Hepatic stellate cell (primary cell): ENCODE measurements around the gene PDLIM7.
"Not testable (repeated sequence)": the region's sequence is repeated elsewhere in the genome, so short reads cannot be mapped to it uniquely, and the experiment has no call there.

ENCODE experiments used
- DNase-seq: peaks from one replicate; pipeline ENCODE4 v3.0.0; 2011; ENCODE audit warnings: low spot score

The PDLIM7 gene, protein sequence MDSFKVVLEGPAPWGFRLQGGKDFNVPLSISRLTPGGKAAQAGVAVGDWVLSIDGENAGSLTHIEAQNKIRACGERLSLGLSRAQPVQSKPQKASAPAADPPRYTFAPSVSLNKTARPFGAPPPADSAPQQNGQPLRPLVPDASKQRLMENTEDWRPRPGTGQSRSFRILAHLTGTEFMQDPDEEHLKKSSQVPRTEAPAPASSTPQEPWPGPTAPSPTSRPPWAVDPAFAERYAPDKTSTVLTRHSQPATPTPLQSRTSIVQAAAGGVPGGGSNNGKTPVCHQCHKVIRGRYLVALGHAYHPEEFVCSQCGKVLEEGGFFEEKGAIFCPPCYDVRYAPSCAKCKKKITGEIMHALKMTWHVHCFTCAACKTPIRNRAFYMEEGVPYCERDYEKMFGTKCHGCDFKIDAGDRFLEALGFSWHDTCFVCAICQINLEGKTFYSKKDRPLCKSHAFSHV

DNA sequence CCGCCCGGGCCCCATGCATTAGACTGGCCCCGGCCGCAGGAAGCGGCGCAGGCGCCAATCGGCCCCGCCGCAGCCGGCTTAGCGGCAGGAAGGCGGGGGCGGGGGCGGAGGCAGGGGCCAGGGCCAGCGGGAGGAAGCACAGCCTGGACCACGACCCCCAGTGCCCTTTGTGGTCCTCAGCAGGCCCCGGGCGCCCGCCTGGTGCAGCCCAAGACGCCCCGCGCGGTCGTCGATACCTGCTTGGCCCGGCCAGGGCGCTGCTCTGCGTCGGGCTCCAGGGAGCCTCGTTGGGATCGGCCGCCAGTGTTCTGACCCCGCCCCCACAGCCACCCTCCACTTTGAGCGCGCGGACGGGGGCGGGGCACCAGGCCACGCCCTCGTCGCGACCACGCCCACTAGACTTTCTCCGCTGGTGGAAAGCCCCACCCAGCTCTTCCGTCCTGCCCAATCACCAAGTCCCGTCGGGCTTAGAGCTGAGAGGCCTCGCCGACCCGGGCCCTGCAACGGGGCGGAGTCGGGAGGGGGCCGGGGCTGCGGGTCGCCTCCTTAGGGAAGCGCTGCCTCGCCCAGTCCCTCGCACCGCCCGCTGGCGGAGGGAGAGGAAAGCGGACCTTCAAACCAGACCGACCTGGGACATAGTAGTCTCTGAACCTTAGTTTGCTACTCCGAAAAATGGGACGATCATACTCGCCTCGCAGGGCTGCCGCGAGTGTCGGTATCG, at the start of gene PDLIM7:
Gene PDLIM7 (minus strand): TSS at position 313 of the 721 bp plus-strand sequence. CDS start 1,092 bp downstream, outside the sequence.
- DNase-seq = peak; percentile 99

DNA sequence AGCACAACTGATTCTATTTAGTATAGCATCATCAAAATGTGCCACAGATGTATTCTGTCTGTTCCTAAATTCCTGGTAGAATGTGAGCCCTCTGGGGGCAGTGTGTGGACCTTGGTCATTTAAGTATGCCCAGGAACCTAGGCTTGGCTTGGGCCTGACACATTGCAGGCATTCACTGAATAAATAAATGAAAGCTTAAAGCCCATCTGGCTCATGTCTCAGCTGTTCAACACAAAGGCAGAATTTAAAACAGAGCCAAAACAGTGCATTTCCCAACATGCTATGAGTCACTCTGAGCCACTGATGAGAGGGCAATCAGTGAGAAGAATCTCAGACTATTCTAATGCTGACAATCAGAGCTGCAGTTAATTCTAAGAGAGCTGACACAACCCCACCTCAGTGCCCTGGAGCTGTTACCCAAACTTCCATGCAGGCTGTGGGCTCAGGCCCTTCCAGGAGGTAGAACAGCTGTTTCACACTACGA, 48.9 kb upstream of the PDLIM7 start:
- peak; percentile 88 for DNase-seq

DNA sequence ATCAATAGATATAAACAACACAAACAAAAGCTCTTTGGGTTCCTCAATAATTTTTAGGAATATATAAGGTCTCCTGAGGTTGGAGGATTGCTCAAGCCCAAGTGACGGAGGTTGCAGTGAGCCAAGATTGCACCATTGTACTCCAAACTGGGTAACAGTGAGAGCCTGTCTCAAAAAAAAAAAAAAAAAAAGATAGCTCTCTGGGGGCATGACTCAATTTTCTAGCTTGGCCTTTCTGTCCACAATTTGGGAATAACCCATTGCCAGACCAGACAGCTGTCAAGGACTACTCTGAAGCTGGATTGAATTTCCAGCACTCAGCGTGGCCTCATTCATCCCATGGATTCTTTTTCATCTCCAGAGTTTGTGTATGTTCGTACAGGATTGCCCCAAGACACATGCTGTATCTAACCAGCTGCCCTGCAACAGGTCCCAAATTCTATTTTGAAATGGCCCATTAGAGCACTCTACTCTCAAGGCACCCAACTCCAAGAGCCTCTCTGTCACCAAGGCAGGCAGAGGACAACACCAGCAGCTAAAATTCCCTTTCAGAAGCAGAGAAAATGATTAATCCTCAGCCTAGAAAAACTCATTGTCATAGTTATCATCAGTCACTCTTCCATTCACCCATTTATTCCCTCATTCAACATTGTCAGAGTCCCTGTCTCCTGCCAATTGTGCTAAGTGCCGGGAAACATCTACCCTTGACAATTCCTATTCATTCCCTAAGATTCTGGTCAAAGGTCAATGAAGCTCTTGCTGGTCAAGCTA, 48.3 kb upstream of the PDLIM7 start:
- peak; percentile 53 for DNase-seq

DNA sequence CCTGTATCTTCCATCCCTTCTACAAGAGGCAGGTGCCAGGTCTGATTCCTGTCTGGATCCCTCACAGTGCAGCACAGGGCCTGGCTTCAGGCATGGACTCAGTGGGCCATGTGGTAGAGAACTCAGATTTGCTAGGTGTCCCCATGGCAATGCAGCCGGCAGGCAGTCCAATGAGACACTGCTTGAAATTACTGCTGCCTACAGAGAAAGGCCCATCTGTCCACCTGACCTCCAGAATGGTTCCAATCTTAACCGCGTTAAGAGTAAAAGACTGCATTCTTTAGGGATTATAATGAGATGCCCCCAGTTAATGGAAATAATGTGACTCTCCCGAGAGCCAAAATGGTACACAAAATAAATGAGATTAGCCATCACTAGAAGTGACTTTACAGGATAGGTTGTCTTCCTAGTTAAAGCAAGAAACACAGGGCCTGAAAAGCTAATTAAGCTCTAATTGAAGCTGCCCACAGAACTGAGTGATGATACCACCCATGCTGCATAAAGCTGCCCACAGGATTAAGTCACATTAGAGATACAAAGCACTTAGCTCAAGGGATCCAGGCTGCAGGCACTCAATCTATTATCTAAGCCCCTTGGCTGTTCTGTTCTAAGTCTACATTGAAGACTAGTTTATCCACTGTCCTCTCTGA, 45.5 kb upstream of the PDLIM7 start:
- DNase-seq = no peak

DNA sequence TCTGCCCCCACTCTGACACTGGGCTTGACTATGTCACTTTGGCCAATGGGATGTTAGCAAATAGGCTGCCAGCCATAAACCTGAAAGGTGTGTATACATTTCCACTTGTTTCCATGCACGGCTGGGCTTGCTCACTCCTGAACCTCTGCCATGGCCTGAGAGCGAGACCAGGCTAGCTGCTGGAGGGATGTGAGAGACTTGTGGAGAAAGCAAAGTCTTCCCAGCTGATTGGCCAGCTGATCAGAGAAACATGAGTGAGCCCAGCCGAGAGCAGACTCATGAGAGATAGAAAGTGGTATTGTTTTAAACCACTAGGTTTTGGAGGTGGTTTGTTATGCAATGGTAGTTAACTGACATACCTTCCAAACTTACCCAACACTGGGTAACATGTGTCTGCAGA, 43.0 kb upstream of the PDLIM7 start:
- no peak for DNase-seq

DNA sequence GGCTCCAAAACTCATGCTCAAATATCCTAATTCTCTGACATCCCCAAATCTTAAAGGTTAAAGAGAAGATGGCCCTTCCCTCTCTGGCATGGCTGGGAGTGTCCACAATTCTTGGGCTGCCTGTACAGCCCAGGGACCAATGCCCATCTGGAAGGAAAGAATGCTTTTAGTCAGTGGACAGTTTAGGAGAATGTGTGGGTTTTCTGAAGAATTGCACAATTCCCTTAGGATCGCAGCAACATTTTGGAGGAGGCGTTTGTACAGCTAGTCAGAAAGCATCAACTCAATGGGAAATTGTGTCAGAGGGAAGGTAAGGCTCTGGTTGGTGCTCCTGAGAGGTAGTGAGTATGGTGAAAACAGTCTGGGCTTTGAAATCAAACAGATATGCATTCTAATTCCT, 42.0 kb upstream of the PDLIM7 start:
- peak; percentile 72 for DNase-seq

DNA sequence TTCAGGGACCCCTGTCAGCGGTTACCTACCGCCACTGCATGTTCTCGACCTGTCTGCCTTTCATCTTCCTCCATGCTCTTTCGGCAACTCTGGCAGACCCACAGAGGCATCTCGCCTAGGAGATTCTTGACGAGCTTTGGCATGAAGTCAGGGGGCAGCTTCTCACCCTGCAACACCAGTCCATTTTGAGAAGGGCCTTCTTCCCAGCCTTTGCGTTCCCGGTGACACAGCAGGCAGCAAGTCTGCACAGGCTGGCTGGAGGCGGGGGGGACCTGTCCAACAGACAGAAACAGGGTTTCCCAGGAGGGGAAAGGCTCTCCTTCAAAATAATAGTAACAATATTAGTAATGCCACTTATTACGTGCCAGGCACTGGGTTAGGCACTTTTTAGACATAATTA, 41.5 kb upstream of the PDLIM7 start:
- no peak for DNase-seq

DNA sequence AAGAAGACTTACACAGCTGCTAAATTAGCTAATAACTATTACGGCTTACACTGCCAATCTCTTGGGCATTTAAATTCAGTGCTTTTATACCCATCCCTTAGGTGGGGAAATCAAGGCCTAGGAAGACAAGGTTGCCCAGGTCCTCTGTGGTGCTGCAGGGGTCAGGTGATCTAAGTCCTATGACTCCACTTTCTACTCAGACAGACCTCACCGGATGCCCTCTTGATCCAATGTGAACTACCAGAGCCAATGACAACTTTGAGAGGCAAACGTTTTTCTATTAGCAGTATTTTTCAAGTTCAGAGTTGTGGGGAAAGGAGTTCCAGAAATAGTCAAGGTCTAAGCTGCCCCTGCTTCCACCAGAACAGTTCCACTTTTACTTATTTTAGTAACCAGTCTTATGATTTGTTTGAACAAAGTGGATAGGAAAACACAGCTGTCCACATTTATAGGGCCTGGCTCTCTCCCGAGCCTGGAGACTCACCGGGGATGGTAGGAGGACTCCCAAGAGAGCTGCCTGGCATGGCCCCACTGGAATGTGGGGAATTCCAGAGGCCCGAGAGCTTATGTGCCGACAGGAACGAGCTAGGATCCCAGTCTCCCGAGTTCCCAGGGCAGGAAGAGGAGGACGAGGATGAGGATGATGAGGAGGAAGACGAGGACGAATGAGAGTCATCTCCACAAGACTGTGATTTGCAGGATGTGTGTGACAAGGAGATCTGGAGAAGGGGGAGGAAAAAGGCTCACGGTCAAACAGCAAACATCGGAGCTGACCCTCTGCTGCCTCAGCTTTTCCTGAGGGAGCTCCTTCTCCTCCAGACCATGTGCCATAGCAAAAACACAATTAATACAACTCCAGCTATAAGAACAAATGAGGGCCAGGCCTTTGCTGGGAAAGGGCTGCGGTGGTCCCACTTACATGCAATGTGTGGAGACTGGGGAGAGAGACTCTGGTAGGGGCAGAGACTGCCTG, 40.3 kb upstream of the PDLIM7 start:
- DNase-seq = peak; percentile 96

DNA sequence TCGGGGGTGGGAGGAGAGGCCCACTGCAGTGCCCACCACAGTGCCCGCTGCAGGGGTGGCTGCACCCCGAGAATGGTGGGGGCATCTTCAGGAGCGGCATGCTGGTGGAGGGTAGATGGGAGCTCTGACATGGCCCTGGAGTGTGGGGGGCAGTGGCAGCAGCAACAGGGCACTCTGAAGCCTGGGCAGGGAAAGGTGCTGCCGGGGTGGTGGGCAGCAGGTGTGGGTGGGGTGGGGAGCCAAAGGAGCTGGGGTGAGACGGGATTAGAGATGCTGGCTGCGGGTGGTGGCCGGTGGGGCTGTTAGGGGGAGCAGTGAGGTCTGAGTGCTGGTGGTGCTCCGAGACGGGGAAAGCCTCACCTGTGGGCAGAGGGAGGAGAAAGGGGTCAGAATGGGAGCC, 39.0 kb upstream of the PDLIM7 start:
- DNase-seq = no peak

DNA sequence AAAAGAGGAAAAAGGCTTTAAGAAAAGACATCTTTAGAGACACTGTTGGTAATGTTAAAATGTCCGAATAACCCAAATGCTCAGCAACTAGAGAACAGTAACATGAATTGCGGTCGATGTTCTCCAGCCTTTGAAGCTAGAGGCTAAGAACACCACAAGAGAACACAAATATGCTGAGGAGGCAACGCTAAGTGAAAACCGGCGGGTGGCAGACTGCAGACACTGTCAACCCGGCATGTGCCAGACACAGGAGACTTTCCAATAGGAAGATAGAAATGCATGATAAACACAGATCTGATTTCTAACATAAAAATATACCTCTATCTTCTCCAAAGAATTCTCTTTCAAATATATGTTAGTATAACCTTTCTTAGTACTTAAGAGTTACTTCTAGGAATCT, 37.7 kb upstream of the PDLIM7 start:
- no peak for DNase-seq

DNA sequence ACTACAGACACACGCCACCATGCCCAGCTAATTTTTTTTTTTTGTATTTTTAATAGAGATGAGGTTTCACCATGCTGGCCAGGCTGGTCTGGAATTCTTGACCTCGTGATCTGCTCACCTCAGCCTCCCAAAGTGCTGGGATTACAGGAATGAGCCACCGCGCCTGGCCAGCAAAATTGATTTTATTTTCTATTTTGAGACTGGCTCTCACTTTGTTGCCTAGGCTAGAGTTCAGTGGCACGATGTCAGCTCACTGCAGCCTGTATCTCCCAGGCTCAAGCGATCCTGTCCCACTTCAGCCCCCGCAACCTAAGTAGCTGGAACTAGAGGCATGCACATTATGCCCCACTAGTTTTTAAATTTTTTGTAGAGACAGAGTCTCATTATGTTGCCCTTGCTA, 37.0 kb upstream of the PDLIM7 start:
- not testable (repeated sequence) for DNase-seq

DNA sequence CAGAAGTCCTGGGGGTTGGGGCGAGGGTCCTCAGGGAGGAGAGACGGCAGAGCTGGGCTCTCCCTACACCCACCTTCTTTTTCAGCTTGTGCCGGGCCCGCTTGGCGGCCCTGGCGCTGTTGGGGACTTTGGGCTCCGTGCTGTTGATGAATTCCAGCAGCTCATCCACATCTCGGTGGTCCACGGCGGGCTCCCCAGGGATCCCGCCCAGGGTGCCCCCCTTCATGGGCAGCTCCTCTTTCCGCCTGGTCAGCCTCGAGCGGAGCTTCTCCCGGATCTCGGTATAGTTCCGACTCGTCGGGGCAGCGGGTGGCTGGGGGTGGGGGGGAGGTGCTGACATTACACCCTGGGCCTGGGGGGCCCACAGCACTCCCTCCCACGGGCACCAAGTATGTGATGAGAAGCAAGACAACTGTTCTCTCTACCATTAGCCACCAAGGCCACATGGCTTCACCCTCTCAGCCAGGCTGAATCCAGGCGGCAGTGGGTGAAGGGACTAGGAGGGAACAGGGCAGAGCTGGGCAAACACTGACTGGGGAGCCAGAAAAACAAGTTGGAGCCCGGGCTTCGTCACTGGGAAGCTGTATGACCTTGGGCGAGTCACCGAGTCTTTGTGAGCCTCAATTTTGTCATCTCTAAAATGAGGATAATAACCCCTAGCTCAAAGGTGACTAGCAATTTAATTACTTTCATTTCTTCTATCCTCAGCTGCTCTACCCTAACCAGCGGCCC, 34.0 kb upstream of the PDLIM7 start:
- DNase-seq = no peak

DNA sequence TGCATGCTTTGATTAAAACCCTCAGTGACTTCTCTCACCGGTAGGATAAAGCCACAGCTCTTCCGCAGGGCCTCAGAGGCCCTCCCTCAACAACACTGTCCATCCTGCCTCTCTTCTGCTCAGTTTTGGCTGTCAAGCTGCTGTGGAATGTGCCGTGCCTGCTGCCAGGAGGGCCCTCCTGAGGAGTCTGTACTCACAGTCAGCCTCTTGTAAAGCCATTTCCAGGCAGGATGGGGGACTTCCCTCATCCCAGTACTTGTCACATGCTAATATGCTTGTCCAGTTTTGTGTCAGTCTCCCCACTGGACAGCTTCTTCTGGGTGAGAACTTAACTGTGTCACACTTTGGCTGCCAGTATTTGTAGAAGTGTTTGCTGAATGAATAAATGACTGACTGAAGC, 33.2 kb upstream of the PDLIM7 start:
- DNase-seq = no peak

DNA sequence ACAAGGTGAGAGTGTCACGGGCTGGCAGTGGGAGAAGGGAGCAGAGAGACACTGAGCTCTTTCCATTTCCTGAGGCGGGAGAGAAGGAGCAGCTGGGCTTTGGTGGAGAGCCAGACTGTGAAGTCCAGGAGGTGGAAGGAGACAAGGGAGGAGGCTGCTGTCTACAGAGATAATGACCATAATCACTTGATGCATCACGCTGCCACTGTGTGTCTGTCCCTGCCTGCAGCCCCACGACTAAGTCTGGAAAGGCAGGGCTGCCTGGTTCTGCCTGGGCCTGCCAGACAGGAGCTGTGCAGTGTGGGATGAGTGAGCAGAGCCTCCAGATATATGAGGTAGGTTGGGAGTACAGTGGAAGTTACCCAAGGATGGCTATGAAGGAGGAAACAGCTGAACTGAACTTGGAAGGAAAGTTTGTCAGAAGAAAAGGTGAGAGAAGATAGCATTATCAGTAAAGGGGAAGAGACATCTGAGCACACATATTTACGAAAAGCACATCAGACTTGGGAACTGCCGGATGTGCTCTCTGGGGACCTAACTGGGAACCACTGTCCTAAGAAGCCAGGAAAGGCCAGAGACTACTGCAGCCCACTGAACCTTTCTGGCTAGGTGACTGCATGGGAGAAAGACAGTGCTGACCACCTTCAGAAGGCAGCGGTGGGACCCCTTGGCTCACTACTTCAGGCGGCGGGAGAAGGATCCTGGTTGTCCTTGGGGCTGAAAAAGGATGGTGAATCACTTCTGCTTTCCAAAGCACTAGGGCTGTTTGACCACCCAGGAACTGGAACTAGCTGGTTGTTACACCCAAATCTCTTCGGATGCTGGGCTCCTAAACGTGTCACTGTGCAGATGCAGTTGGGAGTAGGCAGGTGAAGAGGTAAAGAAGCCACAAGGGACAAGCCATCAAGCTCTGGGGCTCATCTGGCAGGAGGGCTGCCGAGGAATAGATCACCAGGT, 32.1 kb upstream of the PDLIM7 start:
- no peak for DNase-seq

DNA sequence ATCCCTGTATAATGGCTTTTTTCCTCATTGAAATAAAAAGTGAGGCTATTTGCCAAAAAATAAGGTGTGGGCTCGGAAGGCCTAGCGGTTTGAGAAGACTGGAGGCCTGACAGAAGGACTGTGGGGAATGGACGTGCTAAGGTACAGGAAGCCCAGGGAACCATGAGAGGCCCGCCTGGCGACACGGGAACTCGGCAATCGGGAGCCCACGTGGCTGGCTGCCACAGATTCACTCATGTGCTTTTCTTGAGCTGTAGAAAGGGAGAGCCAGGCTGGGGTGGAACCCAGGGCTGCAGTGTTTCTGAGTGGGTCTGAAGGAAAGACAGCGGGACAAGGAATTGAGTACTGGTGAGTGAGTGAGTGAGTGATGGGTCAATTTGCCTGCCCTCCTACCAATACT, 31.2 kb upstream of the PDLIM7 start:
- no peak for DNase-seq

DNA sequence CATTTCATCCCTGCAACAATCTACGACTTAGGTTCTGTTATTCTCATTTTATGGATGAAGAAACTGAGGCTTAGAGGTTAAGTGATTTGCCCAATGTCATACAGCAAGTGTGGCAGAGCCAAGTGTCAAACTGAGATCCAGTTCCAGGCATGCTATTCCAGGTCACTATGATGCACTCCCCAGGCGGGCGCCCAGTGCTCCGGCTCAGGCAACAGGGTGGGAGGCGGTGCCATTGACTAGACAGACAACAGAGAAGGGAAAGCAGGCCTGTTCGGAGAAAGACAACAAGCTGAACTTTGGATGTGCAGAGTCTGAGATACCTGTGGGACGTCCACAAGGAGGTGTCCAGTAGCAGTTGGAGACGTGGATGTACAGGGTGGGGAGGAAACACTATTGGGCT, 30.2 kb upstream of the PDLIM7 start:
- no peak for DNase-seq

DNA sequence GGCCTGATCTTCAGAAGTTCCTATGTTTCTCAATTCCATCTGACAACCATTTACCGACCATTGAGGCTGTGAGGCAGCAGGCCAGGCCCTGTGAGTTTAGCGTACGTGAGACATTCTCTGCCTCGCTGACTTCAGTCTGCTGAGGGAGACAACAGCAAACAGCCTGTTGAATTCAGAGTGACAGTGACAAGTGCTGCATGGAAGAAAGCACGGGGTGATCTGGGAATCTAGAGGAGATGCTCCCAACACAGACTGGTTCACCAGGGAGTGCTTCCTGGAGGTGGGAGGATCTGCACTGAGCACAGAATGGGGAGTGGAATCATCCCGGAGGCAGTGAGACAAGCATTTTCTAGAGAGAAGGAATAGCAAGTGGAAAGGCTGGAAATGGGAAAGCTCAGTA, 29.4 kb upstream of the PDLIM7 start:
- DNase-seq = no peak

DNA sequence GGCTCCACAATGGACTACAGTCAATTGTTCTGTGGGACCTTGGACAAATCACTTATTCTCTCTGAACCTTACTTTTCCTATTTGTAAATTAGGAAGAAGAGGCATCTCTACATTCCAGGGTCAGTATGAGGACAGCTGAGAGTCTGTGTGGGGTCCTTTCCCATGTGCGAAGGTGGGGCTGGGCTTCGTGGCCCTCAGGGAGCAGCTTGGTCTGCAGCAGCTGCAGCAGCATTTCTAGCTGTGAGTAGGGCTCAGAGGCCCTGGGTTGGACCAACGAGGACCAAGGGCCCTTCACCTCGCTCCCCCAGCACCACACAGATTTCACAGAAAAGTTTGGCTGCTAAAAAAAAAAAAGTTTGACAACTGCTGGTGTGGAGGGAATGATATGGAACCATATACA, 28.8 kb upstream of the PDLIM7 start:
- no peak for DNase-seq
